Ovary (tissue), 9 donors: ENCODE data around the gene NAV2. TPM values are rescaled to one million over a fixed set of nuclear protein-coding genes. Genes with fewer than 3 reads are reported as not detected.

Experiments
- DNase-seq, 5 donors: peaks; one replicate each; pipeline ENCODE4 v3.0.0-alpha.2; 2019 to 2020
- H3K27ac ChIP-seq, 2 donors: fragments of 200-600 bp; one replicate each; pipeline versions ENCODE4 v1.5.1 to v1.8.0; 2019 to 2022
- H3K27me3 ChIP-seq: fragments of 200-600 bp; one replicate; pipeline ENCODE4 v1.8.0; 2022
- H3K36me3 ChIP-seq: fragments of 200-600 bp; sonication (generic); one replicate; pipeline ENCODE4 v1.5.1; 2019
- H3K4me1 ChIP-seq: one replicate; pipeline ENCODE4 v1.8.1; 2013; ENCODE audit warnings: mild to moderate bottlenecking, moderate library complexity; ENCODE audit not compliant: insufficient read depth
- H3K4me3 ChIP-seq: fragments of 200-600 bp; sonication (generic); one replicate; pipeline ENCODE4 v1.5.1; 2017
- H3K9me3 ChIP-seq, 2 donors: fragments of 200-600 bp in 1 of 2; sonication (generic) in 1 of 2; one replicate each; pipeline versions ENCODE4 v1.5.1 to v1.8.1; 2013 to 2019; ENCODE audit warnings: mild to moderate bottlenecking in 1 of 2, moderate library complexity in 1 of 2
- EP300 ChIP-seq: sonication (generic); formaldehyde crosslinking; IDR thresholded peaks from one replicate; pipeline ENCODE4 v1.6.1; 2017; ENCODE audit warnings: antibody characterized with exemption
- POLR2A ChIP-seq: fragments of 450-650 bp; IDR thresholded peaks from one replicate; pipeline ENCODE4 v1.6.1; 2017; ENCODE audit warnings: antibody characterized with exemption, mild to moderate bottlenecking, moderate library complexity
- whole genome bisulfite sequencing, 3 donors: extraction: QIAGEN DNeasy Blood & Tissue Kit in 1 of 3; methylation state at CpG; one replicate each; pipeline versions ENCODE4 v1.1.5 to v1.1.7; 2013 to 2017; 5-methylcytosine and 5-hydroxymethylcytosine counted together
- intact Hi-C, 4 donors: fragments of 100-400 bp; cut with DNase I; formaldehyde crosslinking; loops; one replicate each; pipeline versions ENCODE4 v1.11.0 to v1.15.1; 2022 to 2023
- polyA plus RNA-seq, 2 donors: library from polyadenylated mRNA; stranded (reverse); fragments of 200-250 nt in 1 of 2; fragments of 350-450 nt in 1 of 2; fragmentation: Illumina TruSeq in 1 of 2; extraction: RNeasy Lipid Tissue Mini Kit (QIAGEN cat#74804) in 1 of 2; gene quantifications; one replicate each; pipeline ENCODE4 v1.2.3, GENCODE V29; 2013 to 2014
- total RNA-seq, 7 donors: library from RNA; depleted of rRNA in 2 of 7; stranded (reverse); fragments of >200 nt in 2 of 7; fragmentation: NEBNext Ultra II Directional in 3 of 7; extraction: Animal tissue kit (Norgen Biotek cat#: 25700) in 3 of 7; gene quantifications; one replicate each; pipeline versions ENCODE4 v1.1.0 to v1.2.4, GENCODE V29; 2016 to 2023
- TF ChIP-seq, protein P1 (sequence below), 3 donors: fragments of 450-650 bp in 2 of 3; fragments of 200-600 bp in 1 of 3; IDR thresholded peaks; one replicate each; pipeline versions ENCODE4 v1.5.1 to v1.8.0; 2016 to 2022; ENCODE audit warnings: antibody characterized with exemption in 3 of 3, mild to moderate bottlenecking in 1 of 3
- donor health status: DM: no; HTN: no; CAD: no; lungs with moderate emphysema.
- donor health status: DM: no; HTN: no; CAD: no.
- donor health status: Bipolar disorder and iron deficiency.
- donor health status: DM: yes; HTN: yes; CAD: no.
- donor health status: DM: no; HTN: no; CAD: no.
- donor health status: DM: yes; HTN: yes; CAD: no.

The NAV2 gene
- total and polyA plus RNA-seq, 9 donors: 2.9 to 14.1 (median 7.8) TPM

DNA sequence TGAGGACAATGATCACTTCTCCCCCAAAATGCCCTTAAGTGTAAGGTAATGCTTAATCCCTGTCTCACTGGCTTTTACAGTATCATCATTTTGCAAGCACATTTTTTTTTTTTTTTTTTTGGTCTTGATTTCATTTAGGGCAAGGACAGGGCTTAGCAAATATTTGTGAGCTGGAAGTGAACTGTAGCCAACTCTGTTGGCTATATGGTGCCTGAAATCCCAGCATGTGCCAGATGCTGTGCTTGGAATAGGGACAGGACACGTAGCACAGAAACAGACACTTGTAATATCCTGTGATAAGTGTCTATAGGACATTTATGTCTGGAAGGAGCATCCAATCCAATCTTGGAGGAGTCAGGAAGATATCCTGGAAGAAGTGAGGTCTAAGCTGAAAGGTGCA is 198.3 kb downstream of the NAV2 start:
- 33 to 74% (median 39%) methylated on average over 1 of the region's 1 CpG for WGBS, 3 donors
- no peaks in the 10 kb centered on the region for H3K27me3 ChIP-seq
- intact Hi-C loops: no loop called here
- no peak overlapping the region for H3K27ac ChIP-seq
- TF ChIP-seq, protein P1, sequence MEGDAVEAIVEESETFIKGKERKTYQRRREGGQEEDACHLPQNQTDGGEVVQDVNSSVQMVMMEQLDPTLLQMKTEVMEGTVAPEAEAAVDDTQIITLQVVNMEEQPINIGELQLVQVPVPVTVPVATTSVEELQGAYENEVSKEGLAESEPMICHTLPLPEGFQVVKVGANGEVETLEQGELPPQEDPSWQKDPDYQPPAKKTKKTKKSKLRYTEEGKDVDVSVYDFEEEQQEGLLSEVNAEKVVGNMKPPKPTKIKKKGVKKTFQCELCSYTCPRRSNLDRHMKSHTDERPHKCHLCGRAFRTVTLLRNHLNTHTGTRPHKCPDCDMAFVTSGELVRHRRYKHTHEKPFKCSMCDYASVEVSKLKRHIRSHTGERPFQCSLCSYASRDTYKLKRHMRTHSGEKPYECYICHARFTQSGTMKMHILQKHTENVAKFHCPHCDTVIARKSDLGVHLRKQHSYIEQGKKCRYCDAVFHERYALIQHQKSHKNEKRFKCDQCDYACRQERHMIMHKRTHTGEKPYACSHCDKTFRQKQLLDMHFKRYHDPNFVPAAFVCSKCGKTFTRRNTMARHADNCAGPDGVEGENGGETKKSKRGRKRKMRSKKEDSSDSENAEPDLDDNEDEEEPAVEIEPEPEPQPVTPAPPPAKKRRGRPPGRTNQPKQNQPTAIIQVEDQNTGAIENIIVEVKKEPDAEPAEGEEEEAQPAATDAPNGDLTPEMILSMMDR (IDR thresholded peaks at IDR 0.05): no peak
- TF ChIP-seq POLR2A (no peak), EP300 (no peak)
- H3K9me3 ChIP-seq: no peaks in the 10 kb centered on the region
- DNase-seq: no peak
- no peaks in the 10 kb centered on the region for H3K36me3 ChIP-seq
- H3K4me3 ChIP-seq: no peak overlapping the region
- H3K4me1 ChIP-seq: peaks cover 28% of the 10 kb centered on the region

GRCh38 chr11:19912115-19912957 is 199.7 kb downstream of the NAV2 start:
- no peak for TF ChIP-seq POLR2A
- no peak for TF ChIP-seq EP300
- TF ChIP-seq, protein P1 (IDR thresholded peaks at IDR 0.05): no peak
- intact Hi-C loops: no loop called here
- H3K27ac ChIP-seq: peak overlapping the region in 1 of 2 donors; percentile 23
- no peak for DNase-seq
- no peak overlapping the region for H3K4me3 ChIP-seq
- no peaks in the 10 kb centered on the region for H3K27me3 ChIP-seq
- WGBS, 3 donors: 8 to 31% (median 10%) methylated on average over 5 of the region's 5 CpGs
- H3K9me3 ChIP-seq: no peaks in the 10 kb centered on the region
- H3K36me3 ChIP-seq: no peaks in the 10 kb centered on the region
- H3K4me1 ChIP-seq: peaks cover 28% of the 10 kb centered on the region

- WGBS, 3 donors: 12 to 17% (median 15%) methylated on average over 10 of the region's 10 CpGs
Measured at GRCh38 chr11:19912958-19913892, 200.6 kb downstream of the NAV2 start.

GRCh38 chr11:19913893-19914249 is 201.2 kb downstream of the NAV2 start:
- H3K36me3 ChIP-seq: no peaks in the 10 kb centered on the region
- intact Hi-C loops: no loop called here
- TF ChIP-seq, protein P1 (IDR thresholded peaks at IDR 0.05): no peak
- TF ChIP-seq POLR2A (no peak), EP300 (no peak)
- no peaks in the 10 kb centered on the region for H3K9me3 ChIP-seq
- H3K4me3 ChIP-seq: no peak overlapping the region
- peak overlapping the region in 1 of 2 donors; percentile 23 for H3K27ac ChIP-seq
- peaks cover 26% of the 10 kb centered on the region for H3K4me1 ChIP-seq
- DNase-seq: no peak
- WGBS, 3 donors: 16 to 45% (median 25%) methylated on average over 3 of the region's 3 CpGs
- H3K27me3 ChIP-seq: no peaks in the 10 kb centered on the region

More at GRCh38 chr11:19912958-19913892, 200.6 kb downstream of the NAV2 start:
- peaks cover 26% of the 10 kb centered on the region for H3K4me1 ChIP-seq
- no peaks in the 10 kb centered on the region for H3K9me3 ChIP-seq
- no peak for DNase-seq
- TF ChIP-seq POLR2A: no peak
- H3K4me3 ChIP-seq: no peak overlapping the region
- intact Hi-C loops: no loop called here
- peak overlapping the region in 1 of 2 donors; percentile 23 for H3K27ac ChIP-seq
- H3K36me3 ChIP-seq: no peaks in the 10 kb centered on the region
- no peaks in the 10 kb centered on the region for H3K27me3 ChIP-seq
